HG03064 (cell line): Measurements from ENCODE around the gene SLC7A10.
"Not testable (repeated sequence)": the region's sequence is repeated elsewhere in the genome, so short reads cannot be mapped to it uniquely, and the experiment has no call there.

ENCODE experiments used
- ATAC-seq: cut with Tn5 transposase; IDR thresholded peaks from one replicate; pipeline ENCODE4 v1.9.1; 2021; ENCODE audit warnings: low read depth; ENCODE audit not compliant: unreplicated experiment

Gene SLC7A10

GRCh38 chr19:33187183-33187540 lies 38.5 kb downstream of the SLC7A10 start:
- no peak for ATAC-seq

GRCh38 chr19:33186431-33187182 lies 39.0 kb downstream of the SLC7A10 start:
- ATAC-seq = no peak

- ATAC-seq = no peak
Measured at GRCh38 chr19:33177417-33177979, 48.2 kb downstream of the SLC7A10 start.

DNA sequence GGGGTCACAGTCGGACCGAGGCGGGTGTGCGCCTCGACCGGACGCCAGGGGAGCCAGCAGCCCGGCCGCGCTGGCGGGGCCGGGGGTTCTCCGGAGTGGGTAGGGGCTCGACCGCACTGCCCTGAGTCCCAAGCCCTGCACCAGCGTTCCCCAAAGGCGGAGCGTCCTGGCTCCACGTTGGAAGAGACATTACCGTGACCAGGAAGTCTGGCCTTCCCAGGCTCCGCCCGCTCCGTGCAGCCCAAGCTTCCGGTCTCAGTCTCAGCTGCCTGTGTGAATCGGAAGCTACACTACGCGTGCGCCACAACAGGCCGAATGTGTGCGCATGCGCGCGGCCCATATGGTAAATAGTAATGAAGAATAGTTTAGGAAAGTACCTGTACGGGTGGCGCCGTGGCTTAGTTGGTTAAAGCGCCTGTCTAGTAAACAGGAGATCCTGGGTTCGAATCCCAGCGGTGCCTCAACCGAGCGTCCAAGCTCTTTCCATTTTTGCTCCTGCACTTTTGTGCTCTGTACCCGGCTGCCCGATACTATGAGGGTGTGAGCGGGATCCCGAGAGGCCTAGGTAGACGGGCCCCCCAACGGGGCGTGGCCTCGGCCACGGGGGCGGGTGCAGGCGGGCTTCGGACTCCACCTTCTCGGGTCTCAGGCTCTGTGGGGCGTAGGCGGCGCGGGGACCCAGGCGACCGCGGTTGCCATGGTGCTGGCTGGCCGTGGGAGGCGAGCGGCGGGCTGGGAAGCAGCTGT lies 48.8 kb downstream of the SLC7A10 start:
- peak; percentile 73 for ATAC-seq

- peak; percentile 4 for ATAC-seq
Measured at GRCh38 chr19:33175886-33176669, 49.6 kb downstream of the SLC7A10 start.

DNA sequence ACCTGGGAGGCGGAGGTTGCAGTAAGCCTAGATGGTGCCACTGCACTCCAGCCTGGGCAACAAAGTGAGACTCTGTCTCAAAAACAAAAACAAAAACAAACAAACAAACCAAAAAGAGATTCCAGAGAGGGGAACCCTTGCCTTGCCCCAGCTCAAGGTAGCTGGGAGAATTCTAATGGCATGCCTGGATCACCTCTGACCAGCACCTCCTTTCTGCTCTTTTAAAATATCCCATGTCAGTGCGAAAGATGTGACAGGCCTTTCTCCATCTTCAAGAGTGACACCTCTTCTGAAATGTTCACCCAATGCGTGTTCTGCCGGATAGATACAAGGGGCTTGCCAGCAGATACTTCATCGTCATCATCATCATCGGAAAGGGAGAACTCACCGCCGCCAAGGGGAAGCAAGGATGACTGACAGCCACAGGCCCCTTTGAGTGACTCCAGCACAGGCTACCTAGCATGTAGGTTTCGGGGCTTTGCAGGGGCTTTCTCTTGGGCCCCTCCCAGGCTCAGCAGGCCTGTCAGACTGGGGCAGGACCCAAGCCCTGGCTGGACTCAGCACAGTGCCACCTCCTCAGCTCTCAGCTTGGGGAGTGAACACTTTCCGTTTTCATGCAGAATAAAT lies 50.4 kb downstream of the SLC7A10 start:
- no peak for ATAC-seq

GRCh38 chr19:33174186-33174585 lies 51.5 kb downstream of the SLC7A10 start:
- ATAC-seq = no peak

GRCh38 chr19:33171916-33172359 lies 53.7 kb downstream of the SLC7A10 start:
- ATAC-seq = no peak

DNA sequence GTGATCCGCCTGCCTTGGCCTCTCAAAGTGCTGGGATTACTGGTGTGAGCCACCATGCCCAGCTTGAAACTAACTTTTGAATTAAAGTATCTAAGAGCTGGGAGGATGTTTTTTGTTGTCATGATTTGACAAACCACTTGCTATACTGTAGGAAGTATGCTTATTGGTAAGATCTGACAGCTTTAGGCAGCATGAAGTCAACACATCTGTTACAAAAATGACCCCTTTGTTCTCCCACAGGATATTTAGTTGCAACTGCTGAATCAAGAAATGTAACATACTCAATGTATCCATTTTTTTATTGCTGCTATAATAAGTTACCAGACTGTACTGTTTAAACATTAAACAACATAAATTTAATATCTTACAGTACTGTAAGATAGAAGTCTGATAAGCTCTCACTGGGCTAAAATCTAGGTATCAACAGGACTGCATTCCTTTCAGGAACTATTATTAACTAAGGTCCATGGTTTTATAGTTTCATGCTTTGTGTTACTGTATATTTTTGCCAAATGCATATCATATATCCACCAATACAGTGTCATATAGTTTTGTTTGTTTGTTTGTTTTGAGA lies 54.3 kb downstream of the SLC7A10 start:
- no peak for ATAC-seq

DNA sequence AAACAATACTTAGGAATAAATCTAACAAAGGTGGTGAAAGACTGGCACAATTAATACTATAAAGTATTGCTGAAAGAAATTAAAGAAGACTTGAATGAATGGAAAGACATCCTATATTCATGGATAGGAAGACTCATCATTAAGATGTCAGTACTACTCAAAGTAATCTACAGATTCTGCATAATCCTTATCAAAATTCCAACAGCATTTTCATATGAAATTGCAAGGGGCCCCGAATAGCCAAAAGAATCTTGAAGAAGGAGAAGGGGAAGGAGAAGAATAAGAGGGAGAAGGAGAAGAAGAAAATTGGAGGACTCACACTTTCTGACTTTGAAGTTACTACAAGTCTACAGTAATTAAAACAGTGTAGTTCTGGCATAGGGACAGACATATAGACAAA lies 57.1 kb downstream of the SLC7A10 start:
- ATAC-seq = no peak

- no peak for ATAC-seq
Measured at GRCh38 chr19:33167438-33167837, 58.2 kb downstream of the SLC7A10 start.

DNA sequence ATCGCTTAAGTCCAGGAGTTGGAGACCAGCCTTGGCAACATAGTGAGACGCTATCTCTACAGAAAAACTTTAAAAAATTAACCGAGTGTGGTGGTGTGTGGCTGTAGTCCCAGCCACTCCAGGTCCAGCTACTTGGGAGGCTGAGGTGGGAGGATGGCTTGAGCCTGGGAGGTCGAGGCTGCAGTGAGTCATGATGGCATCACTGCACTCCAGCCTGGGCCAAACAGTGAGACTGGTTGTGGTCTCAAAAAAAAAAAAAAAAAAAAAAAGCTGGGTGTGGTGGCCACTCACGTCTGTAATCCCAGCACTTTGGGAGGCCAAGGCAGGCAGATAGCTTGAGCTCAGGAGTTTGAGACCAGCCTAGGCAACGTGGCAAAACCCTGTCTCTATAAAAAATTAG lies 59.6 kb downstream of the SLC7A10 start:
- ATAC-seq = not testable (repeated sequence)

- ATAC-seq = no peak
Measured at GRCh38 chr19:33163481-33163880, 62.2 kb downstream of the SLC7A10 start.

DNA sequence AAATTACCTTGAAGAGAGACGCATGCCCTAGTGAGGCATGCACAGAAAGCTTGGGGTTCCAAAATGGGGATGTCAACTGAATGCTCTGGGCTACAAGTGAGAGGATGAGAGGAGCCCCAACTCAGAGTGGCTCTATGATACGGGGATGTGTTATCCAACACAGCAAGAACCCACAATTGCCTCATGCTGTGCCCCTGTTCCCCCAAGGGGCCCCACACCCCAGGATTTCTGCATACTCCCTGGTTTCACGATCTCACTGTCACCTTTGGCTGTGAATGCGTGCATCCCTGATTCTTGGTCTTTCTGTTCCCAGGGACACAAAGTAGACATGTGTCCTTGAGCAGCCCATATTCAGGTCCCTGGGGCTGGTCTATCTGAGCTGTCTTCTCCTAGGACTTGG lies 64.4 kb downstream of the SLC7A10 start:
- ATAC-seq = no peak

DNA sequence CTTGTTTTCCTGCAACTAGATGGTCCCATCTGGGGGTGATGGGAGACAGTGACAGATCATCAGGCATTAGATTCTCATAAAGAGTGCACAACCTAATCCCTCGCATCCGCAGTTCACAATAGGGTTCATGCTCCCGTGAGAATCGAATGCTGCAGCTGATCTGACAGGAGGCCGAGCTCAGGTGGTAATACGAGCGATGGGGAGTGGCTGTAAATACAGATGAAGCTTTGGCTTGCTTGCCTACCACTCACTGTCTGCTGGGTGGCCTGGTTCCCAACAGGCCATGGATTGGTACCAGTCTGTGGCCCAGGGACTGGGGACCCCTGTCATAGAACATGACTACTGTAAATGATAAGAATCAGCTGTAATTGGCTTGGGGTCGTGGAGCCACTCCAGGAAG lies 65.8 kb downstream of the SLC7A10 start:
- ATAC-seq = no peak

- no peak for ATAC-seq
Measured at GRCh38 chr19:33159149-33159548, 66.5 kb downstream of the SLC7A10 start.
